NCI-H2081 treated with DMSO at 0.1 percent for 48 hours (cell line): ENCODE data around the gene MEIS1.
A peak's percentile ranks its signal among the peaks of the same experiment; 100 is the strongest.

Experiments used
- DNase-seq: peaks from one replicate; lab custom pipeline; 2025; lab: John Stamatoyannopoulos, UW

MEIS1 gene

DNA sequence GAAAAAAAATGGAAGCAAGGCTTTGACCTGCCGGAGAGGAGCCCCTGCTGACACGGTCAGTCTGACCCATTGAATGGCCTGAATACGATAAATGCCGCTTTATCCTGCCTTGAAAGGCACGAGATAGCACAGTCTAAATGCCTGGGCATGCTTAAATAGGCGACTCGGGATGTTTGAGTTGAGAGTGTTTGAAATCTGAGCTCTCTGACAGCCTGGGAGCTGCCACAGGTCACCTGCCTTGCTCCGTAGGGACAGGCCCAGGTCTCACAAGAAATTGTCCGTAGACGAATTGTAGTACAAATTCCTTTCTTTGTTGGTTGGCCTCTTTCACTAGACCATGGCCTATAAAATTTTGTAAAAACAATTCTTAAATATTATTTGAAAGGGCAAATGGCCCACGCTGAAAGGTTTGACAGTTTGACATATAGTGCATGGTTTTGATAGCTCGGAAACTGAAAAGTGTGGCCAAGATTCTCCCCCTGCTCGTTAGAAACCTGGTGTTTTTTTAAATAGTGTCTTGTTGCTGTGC, 72.8 kb downstream of the MEIS1 start:
- DNase-seq: no peak

DNA sequence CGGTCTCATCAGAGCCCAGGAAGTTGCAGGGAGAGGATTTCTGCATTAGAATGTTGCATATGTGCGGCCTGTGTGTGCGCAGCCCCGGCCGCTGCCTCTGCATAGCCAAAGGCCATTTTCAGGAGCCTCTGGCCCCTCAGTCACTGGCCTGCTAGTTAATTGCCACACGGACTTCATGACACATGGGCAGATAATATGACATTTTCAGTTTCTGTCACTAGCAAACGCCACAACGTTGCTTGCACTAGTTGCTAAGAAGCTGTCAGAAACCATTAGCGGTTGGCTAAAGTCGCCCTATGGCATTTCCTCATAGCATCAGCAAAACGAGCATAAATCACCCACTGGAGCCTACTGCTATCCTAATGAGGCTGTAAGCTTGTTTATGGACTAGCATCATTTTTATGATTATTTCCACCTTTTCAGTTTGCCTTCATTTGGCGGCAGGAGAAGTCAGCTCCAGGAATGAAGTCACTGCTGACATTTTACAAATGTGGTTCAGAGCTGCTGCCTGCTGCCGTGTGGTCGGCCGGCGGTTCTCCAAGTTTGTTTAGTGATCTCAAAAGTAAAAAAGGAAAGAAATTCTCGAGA, 73.7 kb downstream of the MEIS1 start:
- no peak for DNase-seq

DNA sequence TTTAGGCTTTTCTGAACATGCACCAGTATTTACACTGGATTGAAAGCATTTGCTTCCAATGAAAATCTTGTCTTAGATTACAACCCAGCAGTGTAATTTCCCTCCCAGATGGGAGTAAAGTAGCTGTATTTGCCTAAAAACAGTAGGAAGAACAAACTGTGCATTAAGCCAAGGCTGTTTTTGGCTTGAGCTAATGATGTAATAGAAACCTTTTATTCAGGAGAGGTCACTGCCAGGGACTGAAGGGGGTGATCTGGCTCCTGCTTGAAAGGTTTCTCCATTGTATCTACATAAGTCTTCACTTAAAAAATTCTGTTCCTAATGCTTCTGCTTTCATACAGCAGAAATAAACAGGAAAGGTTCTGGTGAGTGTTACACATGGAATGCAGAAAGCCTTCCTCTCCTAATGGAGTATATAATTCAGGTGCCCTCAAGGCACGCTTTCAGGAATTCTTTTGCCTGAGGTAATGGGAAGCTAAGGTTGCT, 74.4 kb downstream of the MEIS1 start:
- DNase-seq: no peak

DNA sequence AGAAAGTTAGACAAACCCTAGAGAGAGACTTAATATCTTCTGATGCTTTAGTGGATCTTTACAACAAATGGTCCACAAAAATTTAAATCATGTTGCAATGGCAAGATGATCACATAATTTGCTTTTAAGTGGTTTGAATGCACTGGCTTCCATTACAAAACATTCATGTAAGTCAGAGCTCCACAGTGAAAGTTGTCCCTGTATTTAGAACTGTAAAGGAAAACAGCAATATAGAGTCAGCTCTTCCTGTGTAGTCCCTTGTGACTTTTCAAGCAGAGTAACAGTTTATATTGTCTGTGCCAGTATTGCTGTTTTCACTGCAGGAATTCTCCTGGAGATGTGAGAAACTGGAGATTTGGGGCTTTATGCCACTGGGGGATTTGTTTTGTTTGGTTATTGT, 77.7 kb downstream of the MEIS1 start:
- no peak for DNase-seq

DNA sequence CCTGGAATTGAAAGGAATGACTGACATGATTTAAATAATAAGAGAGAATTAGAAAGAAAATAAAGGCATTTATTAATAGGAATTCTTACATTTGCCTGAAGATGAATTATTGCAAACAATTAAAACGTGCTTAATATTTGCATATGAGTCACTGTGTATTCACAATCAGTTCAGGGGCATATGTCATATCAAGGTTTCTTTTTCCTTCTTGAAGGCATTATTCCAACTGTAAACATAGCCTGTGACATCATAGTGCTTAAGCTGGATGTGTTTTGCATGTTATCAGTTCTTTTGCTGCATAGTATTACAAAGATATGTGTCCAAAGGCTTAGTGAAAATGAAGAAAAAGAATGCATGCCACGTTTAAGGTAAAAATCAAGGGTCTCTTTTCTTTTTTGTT, 80.8 kb downstream of the MEIS1 start:
- DNase-seq: no peak

DNA sequence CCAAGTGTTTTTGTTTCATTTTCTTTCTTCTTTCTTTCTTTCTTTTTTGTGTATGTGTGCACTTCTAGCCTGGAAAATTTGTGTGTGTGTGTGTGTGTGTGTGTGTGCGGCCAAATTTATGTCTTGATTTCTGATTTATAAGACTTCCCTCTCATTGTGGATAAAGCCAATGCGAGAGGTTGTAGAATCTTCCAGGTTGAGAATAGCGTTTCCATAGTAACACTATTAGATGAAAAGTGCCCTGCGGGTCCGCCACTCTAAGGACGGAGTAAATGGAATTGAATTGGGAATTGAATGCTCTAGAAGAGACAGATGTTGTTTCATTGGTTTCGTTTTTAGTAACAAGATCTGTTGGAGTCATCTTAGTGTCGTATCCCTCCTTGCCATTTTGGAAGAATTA, 81.6 kb downstream of the MEIS1 start:
- no peak for DNase-seq

DNA sequence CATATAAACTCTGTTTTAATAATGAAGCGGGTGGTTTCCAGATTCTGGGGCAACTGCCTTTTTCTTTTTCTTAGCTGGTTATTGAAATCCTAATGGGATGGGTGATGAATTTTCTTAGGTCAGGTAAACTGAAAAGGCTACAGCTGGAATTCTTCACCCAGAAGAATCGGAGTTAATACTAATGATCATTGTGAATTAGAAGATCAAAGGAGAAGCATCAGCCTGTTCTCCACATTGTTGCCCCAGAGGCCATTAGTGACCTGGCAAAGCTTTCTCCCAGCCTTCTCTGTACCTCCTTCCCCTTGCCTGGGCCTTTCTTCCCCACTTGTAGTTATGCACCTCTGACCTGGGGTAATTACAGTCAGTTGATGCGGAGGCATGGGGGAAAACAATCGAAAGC, 82.8 kb downstream of the MEIS1 start:
- no peak for DNase-seq

DNA sequence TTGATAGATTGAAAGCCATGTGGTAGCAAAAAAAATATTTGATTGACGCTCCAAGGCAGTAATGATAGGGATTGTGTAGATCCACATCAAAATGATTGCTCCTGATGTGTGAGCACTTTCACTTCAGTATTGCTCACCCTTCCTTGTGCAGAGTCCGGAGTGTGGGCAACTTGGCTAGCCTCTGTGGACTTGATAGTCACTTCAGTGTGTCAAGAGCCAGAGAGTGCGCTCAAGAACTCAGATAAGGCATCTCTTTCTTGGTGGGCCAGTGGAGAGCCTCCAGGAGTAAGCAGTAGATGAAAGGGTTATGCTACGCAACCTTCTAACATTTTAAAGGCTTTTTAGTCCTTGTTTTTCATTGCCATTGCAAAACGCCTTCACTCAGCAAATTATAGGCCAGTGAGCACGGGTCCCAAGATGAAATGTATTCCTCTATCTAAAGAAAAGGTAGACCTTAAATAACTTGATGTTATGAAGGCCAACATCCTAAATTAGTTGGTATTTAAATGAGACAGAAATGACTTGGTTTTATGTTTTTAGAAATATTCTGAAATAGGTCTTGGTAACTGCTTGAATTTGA, 84.4 kb downstream of the MEIS1 start:
- DNase-seq: no peak

DNA sequence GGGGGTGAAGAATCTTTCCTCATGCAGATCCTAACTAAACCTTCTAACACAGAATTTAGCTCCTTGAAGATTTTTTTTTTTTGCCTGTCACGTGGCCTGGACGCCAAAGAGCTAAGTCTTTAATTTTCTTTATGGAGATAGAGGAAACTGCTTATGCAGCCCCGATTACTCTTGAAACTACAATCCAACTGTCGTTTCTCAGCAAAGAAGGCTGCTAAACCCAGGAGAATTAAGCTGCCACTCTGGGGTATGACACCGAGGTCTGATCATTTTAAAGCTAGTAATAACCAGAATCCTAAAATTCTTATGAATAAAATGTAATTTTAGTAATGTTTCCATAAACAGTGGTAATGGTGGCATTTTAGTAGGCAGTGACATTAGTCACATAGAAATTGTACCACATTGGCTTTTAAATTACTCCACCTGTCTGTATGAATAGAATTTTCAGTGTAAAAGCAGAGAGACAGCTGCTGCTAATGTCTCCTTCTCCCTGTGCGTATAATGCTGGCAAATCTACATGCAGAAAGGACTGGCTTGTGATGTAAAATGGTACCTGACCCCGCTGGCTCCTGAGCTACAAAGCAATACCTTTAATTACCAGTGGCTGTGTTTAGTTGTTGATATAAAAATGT, 86.5 kb downstream of the MEIS1 start:
- peak; percentile 62 for DNase-seq

DNA sequence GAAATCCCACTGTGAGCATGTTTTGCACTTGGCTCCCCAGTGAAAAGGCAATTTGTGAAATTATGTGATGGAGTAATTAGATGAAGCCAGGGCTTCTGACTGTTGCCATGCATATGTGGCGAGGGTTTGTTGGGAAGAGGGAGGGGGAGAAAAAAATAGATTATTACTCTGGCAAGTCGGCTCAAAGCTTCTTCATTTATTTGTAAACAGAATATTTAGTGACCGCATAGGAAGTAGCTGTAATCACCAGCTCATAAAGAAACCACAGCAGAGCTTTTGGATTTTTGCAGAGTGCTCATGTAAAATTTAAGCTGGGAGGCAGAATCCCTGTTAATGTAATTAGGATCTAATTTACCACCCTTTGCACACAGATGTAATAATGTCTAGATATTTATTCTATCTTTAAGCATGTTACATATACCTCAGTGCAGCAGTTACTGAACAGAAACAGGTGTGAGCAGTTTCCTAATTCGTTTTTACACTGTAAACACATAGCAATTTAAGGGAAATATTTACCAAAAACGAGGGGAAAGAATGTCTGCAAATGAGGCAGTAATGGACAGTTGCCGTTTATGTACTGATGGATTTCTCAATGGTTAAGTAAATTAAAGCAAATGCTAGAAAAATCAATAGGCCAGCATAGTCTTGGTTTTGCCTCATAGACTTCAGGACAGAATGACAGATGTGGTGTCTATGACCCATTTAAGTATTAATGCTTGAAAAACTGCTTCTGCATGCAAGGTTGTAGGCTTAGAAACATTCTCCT, 87.9 kb downstream of the MEIS1 start:
- no peak for DNase-seq

DNA sequence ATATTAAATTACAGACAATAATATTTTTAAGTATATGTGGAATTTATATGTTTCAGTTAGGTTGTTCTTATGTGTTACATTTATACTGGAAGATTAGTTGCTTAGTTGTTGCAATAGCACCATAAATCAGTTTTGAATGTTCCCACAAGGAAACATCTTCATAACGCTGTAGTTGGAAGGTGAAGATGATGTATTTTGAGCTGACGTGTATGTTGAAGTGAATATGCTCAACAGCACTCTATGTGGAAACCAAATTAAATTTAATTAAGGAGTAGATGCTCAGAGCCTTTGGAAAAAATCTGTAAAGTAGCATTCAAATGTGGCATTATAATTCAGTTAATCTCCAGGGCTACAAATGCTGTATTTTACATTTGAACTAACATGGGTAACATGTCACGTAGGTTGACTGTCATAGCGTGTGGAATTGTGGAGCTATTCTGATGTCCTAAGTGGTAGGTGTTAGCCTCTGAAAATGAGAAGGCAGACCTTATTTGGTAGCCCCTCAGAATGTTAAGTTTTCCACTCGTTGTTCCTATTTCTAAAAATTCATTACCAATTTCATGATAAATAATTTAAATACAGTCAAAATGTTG, 88.5 kb downstream of the MEIS1 start:
- no peak for DNase-seq

DNA sequence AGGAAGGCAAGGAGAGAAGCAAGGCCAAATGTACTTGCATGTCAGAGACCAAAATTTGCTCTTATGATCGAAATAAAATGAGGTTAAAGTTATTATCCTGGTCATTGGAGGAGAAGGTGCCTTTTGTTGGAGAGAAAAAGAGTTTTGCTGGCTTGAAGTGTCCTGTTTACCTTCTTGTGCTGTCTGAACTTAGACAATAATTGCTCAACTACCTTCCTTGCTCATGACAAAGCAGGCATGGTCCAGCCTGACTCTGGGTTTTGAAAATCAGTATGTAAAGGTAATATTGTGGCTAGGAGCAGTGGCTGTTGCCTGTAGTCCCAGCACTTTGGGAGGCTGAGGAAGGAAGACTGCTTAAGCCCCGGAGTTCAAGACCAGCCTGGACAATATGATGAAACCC, 89.1 kb downstream of the MEIS1 start:
- DNase-seq: no peak

DNA sequence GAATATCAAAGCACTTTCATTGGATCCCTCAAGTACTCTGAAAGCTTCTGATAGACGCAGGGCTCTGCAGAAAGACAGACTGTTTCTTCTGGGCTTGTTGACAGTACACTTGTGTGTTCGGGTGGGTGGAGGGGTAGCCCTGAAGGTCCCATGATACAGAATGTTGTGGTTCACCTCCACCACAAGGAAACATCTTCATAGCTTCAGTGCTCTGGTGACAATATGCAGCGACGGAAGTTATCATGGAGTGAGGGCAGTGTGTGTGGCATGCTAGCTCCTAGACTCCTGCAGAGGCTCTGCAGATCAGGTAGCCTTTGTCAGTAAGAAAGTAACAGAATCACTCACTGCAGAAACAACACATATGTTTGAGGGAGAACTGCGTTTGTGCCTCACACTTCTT, 90.7 kb downstream of the MEIS1 start:
- DNase-seq: no peak

DNA sequence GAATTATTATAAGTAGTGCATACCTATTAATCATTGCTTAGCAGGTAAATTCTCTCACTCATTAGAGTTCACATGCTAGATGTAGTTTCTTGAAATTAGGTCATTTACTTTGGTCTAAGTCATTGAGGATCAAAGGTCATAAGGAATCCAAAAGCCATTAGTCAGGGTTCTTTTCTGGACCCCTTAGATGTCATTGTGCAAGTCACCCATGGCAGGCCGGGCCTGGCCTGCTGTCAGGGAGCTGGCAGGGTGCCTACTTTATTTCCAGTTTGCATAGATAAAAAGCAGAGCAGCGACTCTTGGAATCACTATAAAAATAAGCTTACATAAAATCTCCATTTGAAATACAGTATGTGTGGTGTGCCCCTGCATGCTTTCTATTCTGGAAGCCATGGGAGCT, 91.3 kb downstream of the MEIS1 start:
- DNase-seq: no peak

DNA sequence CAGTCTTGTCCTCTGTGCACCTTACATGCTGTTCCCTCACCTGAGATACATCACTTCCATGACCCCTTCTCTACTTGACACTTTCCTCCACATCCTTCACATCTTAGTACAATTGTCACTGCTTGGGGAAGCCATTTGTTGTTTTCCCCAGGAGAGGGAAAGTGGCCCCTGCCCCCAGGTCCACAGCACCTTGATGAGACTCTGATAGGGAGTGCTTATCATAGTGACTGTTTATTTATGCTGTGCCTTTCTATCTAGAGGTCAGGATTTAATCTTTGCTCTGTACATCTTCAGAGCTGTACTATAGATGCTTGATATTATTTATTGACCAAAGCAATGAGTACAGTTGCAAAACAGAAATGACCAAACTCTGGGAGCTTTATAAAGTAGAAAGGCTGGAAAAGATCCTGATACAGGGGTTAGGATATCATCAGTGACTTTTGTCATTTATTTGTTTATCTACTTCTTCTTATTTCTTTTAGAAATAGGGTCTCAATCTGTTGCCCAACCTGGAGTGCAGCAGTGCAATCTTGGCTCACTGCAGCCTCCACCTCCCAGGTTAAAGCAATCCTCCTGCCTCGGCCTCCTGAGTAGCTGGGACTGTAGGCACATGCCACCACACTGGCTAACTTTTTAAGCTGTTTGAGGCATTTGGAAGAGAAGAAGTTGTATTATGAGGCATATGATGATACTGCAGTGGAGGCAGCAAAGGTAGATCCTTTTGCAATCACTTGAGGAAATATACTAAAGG, 94.2 kb downstream of the MEIS1 start:
- no peak for DNase-seq

DNA sequence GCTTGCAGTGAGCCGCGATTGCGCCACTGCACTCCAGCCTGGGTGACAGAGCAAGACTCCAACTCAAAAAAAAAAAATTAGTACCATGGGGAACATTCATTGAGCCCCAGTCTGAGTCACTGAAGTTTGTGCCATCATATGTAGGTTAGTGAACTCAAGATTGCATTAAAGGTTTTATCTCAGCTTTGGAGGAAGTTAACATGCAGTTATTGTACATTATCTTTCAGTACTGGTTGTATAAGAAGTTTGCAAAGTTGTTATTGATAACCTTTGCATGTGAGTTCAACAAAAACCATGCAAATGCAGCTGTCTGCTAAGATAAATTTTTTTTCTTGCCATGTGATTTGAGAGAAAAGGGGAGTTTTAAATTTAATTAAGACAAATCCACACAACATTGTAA, 95.7 kb downstream of the MEIS1 start:
- no peak for DNase-seq

DNA sequence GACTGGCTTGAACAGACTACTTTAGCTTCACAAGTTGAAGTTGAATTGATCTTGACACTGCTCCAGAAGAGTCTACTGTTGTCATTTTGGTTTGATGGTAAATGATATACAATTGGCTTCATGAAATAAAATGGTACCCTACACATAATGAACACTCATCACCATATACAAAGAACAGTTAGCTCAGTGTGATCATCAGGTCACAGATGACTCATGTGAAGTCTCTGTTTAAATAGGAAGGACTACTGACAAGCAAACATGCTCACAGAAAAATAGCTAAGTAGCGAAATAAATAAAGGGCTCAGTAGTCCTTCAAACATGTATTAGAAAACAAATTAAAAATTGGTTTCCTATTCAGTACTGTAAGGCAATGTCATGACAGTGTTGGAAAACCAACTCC, 96.2 kb downstream of the MEIS1 start:
- no peak for DNase-seq

DNA sequence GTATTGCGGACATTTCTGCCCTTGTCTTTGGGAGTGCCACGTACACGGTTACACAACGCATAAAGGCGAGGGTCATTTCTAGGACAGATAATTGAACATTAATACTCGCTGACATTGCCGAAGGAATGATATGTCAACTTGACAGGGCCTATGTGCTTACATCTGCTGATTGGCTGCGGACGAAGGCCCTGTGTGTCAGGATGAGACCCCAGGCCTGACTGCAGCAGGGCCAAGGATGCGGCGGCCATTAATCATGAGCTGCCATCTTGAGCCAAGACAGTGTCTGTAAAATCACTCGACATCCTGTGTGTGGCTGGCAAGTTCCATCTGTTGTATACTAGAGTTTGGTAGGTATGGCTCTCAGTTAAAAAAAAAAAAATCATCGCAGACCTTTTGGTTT, 96.6 kb downstream of the MEIS1 start:
- DNase-seq: no peak

DNA sequence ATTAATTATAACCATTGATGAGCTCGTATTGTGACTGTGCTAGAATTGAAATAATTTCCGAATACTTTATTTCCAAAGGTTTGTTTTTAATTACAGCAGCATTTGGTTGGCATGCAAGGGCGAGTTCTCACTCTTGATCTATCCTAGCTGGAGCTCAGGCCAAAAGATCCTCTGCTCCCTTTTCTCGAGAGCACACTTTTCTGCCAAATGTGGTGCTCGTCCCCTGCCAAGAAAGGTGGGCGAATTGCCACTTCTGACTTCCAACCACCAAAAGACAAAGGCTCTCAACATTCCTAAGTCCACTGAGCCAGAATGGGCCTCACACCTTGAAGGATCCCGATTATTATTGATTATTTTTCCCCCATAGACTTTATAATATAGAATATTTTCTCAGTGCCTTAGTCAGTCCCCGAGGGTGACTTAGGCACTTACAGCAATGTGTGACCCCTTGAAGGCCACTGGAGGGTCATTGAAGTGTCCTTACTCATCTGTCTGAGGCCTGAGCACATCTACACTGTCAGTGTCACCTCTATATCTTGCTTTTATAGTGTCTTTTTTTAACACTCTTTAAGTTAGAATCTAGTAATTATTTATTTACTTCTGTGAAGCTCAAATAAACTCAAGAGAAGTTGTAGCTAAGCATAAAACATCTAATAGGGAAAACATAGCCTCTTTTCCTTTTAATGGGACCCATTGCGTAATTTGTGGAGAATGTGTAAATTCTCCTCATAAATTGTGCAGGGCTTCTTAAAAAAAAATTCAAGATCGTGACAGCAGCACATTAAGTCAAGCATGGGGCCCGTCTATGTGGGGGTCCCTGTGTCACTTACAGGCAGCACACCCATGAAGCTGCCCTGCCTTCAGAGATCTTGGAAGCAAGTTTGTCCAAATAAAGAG, 98.3 kb downstream of the MEIS1 start:
- no peak for DNase-seq

DNA sequence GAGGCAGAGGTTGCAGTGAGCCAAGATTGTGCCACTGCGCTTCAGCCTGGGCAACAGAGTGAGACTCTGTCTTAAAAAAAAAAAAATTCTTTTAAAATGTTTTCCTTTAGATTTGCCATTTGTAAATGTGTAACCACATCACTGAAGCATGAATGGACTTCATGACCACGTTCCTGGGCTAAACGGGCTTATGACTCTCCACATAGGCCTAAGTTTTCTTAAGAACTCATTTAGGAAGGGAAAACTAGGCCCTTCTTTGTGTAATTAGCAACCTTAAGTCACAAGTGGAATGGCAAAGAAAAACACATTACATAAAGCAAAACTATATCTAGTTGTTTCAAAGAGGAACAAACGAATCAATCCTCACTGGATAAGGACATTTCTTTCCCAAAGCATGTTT, 99.5 kb downstream of the MEIS1 start:
- no peak for DNase-seq
